Upper lobe of left lung (tissue), 4 donors: ENCODE measurements around the gene PRKN.

ENCODE experiments used
- EP300 ChIP-seq, 4 donors: sonication (generic); formaldehyde crosslinking; IDR thresholded peaks; one replicate each; pipeline ENCODE4 v1.5.1; 2017; ENCODE audit warnings: antibody characterized with exemption in 4 of 4, control low read depth in 2 of 4
- POLR2A ChIP-seq, 4 donors: fragments of 450-650 bp; IDR thresholded peaks; one replicate each; pipeline ENCODE4 v1.5.1; 2016 to 2017; ENCODE audit warnings: antibody characterized with exemption in 4 of 4, mild to moderate bottlenecking in 2 of 4
- TF ChIP-seq, protein P1 (sequence below), 6 experiments: fragments of 450-650 bp in 4 of 6; fragments of 200-600 bp in 2 of 6; sonication (generic) in 2 of 6; IDR thresholded peaks; one replicate each; pipeline ENCODE4 v1.5.1; 2016 to 2019; ENCODE audit warnings: antibody characterized with exemption in 6 of 6

DNA sequence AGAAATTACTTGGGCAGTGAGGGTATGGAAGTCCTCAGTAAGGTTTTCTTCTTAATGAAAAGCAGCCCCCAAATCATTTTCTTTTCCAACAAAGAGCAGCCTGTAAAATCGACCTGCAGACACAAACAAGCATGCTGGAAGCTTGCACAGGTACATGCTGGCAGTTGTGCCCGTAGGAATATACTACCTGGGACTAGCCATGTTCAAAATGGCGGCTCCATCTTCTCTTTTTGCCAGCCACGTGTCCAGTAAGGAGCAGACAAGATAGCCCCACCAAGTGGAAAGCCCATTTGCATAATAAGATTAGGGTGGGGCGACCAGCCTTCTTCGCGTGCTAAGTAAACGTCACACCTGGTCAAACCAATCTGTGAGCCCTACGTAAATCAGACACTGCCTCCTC, 1194.3 kb downstream of the PRKN start:
- TF ChIP-seq, protein P1, sequence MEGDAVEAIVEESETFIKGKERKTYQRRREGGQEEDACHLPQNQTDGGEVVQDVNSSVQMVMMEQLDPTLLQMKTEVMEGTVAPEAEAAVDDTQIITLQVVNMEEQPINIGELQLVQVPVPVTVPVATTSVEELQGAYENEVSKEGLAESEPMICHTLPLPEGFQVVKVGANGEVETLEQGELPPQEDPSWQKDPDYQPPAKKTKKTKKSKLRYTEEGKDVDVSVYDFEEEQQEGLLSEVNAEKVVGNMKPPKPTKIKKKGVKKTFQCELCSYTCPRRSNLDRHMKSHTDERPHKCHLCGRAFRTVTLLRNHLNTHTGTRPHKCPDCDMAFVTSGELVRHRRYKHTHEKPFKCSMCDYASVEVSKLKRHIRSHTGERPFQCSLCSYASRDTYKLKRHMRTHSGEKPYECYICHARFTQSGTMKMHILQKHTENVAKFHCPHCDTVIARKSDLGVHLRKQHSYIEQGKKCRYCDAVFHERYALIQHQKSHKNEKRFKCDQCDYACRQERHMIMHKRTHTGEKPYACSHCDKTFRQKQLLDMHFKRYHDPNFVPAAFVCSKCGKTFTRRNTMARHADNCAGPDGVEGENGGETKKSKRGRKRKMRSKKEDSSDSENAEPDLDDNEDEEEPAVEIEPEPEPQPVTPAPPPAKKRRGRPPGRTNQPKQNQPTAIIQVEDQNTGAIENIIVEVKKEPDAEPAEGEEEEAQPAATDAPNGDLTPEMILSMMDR (IDR thresholded peaks at IDR 0.05): no peak
- no peak for TF ChIP-seq POLR2A (IDR thresholded peaks at IDR 0.05)
- TF ChIP-seq EP300 (IDR thresholded peaks at IDR 0.05): no peak
